HepG2 (cell line): ENCODE measurements around the gene UGT1A7. TPM values are rescaled to one million over a fixed set of nuclear protein-coding genes. Genes with fewer than 3 reads are reported as not detected.

ENCODE experiments used
- ATAC-seq: fragments of 200-7000 bp; cut with Tn5 transposase; 3 replicates; pipeline ENCODE4 v1.9.1; 2020; ENCODE audit warnings: mild to moderate bottlenecking, moderate library complexity
- BruUV-seq: library from RNA; stranded (reverse); fragments of 400-500 nt; replicated peaks from 2 replicates; lab custom pipeline; 2021; lab: Mats Ljungman, UMichigan
- CTCF ChIA-PET: fragments of 300-600 bp; formaldehyde crosslinking; extraction: SDS; loops from one replicate; lab custom pipeline; 2021; ENCODE audit warnings: low total read pairs, inconsistent platforms, low intra/inter-chr PET ratio; lab: Yijun Ruan, JAX
- POLR2A ChIA-PET: fragments of 350-600 bp; sonication (Branson Sonifier 250); formaldehyde crosslinking; loops from one replicate; lab custom pipeline; 2020; ENCODE audit warnings: antibody characterized with exemption, inconsistent platforms; lab: Yijun Ruan, JAX
- DNase-seq: peaks from one replicate; pipeline ENCODE4 v3.0.0-alpha.2; 2015; ENCODE audit warnings: low spot score
- FAIRE-seq: peaks from 3 replicates; lab custom pipeline; 2011; peaks lifted over from hg19 to GRCh38; lab: Jason Lieb, UNC
- H2AFZ ChIP-seq: one replicate; pipeline ENCODE4 v1.6.1; 2011; ENCODE audit warnings: low read length, inconsistent platforms
- H3K27ac ChIP-seq: fragments of 300-600 bp; 3 replicates; pipeline ENCODE4 v1.8.0; 2011; ENCODE audit warnings: mixed run types, mild to moderate bottlenecking, mixed read lengths, low read length, inconsistent platforms; ENCODE audit not compliant: insufficient read depth; ENCODE audit errors: extremely low read length
- H3K27me3 ChIP-seq, 2 experiments: fragments of 200-600 bp in 1 of 2; 2 replicates in 1 of 2; 3 replicates in 1 of 2; pipeline versions ENCODE4 v1.6.0 to v1.8.0; 2011; ENCODE audit warnings: low read length in 2 of 2, mild to moderate bottlenecking in 2 of 2, moderate library complexity in 2 of 2, inconsistent platforms in 1 of 2; ENCODE audit not compliant: insufficient read depth in 2 of 2, control insufficient read depth in 1 of 2
- H3K36me3 ChIP-seq, 2 experiments: fragments of 200-600 bp in 1 of 2; replicated peaks in 1 of 2; 2 replicates in 1 of 2; 3 replicates in 1 of 2; pipeline versions ENCODE4 v1.5.1 to v1.8.0; 2011; ENCODE audit warnings: low read length in 2 of 2, inconsistent platforms in 1 of 2; ENCODE audit not compliant: insufficient read depth in 2 of 2, control insufficient read depth in 1 of 2
- H3K4me1 ChIP-seq: 2 replicates; pipeline ENCODE4 v1.5.1; 2012; ENCODE audit warnings: low read length, inconsistent platforms; ENCODE audit not compliant: insufficient read depth
- H3K4me2 ChIP-seq: 2 replicates; pipeline ENCODE4 v1.6.0; 2011; ENCODE audit warnings: low read depth, low read length, inconsistent platforms
- H3K4me3 ChIP-seq, 3 experiments: fragments of 200-600 bp in 1 of 3; sonication (generic), shearing (Covaris generic) in 1 of 3; replicated peaks in 1 of 3; 2 replicates each; pipeline ENCODE4 v1.5.1; 2011 to 2016; ENCODE audit warnings: low read length in 3 of 3, inconsistent platforms in 2 of 3, low read depth in 2 of 3, mild to moderate bottlenecking in 2 of 3, control low read depth in 1 of 3, mixed read lengths in 1 of 3; ENCODE audit not compliant: insufficient read depth in 1 of 3
- H3K79me2 ChIP-seq: one replicate; pipeline ENCODE4 v1.6.1; 2011; ENCODE audit warnings: low read length, inconsistent platforms; ENCODE audit not compliant: insufficient read depth
- H3K9ac ChIP-seq: 2 replicates; pipeline ENCODE4 v1.6.0; 2011; ENCODE audit warnings: mild to moderate bottlenecking, low read depth, low read length, inconsistent platforms; ENCODE audit not compliant: insufficient read depth
- H3K9me3 ChIP-seq: 2 replicates; pipeline ENCODE4 v1.5.1; 2012; ENCODE audit warnings: mild to moderate bottlenecking, low read length
- H4K20me1 ChIP-seq: 2 replicates; pipeline ENCODE4 v1.6.0; 2011; ENCODE audit warnings: inconsistent platforms, mild to moderate bottlenecking, low read length, moderate library complexity; ENCODE audit not compliant: insufficient read depth
- GATA4 ChIP-seq: sonication (generic); IDR thresholded peaks from 2 replicates; pipeline ENCODE4 v1.6.1; 2016; ENCODE audit warnings: antibody characterized with exemption, low read depth, borderline replicate concordance
- MBNL3 ChIP-seq: fragments of 250-450 bp; sonication (Bioruptor Pico); conservative IDR thresholded peaks from 2 replicates; pipeline ENCODE4 v1.8.0; 2022; ENCODE audit warnings: mild to moderate bottlenecking, inconsistent platforms
- RAD21 ChIP-seq: fragments of 450-650 bp; formaldehyde crosslinking; IDR thresholded peaks from 2 replicates; pipeline ENCODE4 v1.5.0; 2020; ENCODE audit warnings: mild to moderate bottlenecking
- TEF ChIP-seq: sonication (generic); formaldehyde crosslinking; IDR thresholded peaks from 2 replicates; pipeline ENCODE4 v1.5.0; 2020; ENCODE audit warnings: missing genetic modification reagents
- THYN1 ChIP-seq: sonication (generic); formaldehyde crosslinking; IDR thresholded peaks from 2 replicates; pipeline ENCODE4 v1.8.1; 2023; ENCODE audit warnings: low read depth, mild to moderate bottlenecking, moderate library complexity, missing genetic modification reagents, borderline replicate concordance
- TOE1 ChIP-seq: sonication (generic); formaldehyde crosslinking; IDR thresholded peaks from 2 replicates; pipeline ENCODE4 v1.4.0; 2020; ENCODE audit warnings: mild to moderate bottlenecking, missing genetic modification reagents
- ZNF318 ChIP-seq: sonication (generic); formaldehyde crosslinking; IDR thresholded peaks from 2 replicates; pipeline ENCODE4 v1.4.0; 2020; ENCODE audit warnings: mild to moderate bottlenecking, missing genetic modification reagents
- ZNF503 ChIP-seq: sonication (generic); formaldehyde crosslinking; IDR thresholded peaks from 2 replicates; pipeline ENCODE4 v1.4.0; 2020; ENCODE audit warnings: missing genetic modification reagents
- WGBS: methylation state at CpG from one replicate; pipeline ENCODE4 v1.1.6; 2017; ENCODE audit warnings: low lambda C conversion rate; 5-methylcytosine and 5-hydroxymethylcytosine counted together
- in situ Hi-C: cut with HindIII; loops from 2 replicates; pipeline ENCODE4 v1.10.0; 2017; ENCODE audit warnings: low pct_unique_long_range_greater_than_20kb; ENCODE audit not compliant: extremely low pct_ligation_motif_present
- intact Hi-C: fragments of 100-400 bp; cut with micrococcal nuclease; formaldehyde crosslinking; loops from one replicate; pipeline ENCODE4 v1.10.0; 2022; ENCODE audit not compliant: unreplicated experiment
- polyA plus RNA-seq, 8 experiments: library from polyadenylated mRNA; depleted of rRNA in 3 of 8; stranded (reverse) in 7 of 8; unstranded in 1 of 8; fragments of >200 nt; fragmentation: Illumina TruSeq in 4 of 8; extraction: Trizol in 4 of 8; gene quantifications; 2 replicates each; pipeline versions ENCODE4 v1.2.1 to v1.2.3, GENCODE V29; 2011 to 2016; ENCODE audit warnings: low read depth in 4 of 8, missing spikeins in 1 of 8, mixed read lengths in 1 of 8; ENCODE audit not compliant: insufficient read depth in 1 of 8
- total RNA-seq, 5 experiments: library from RNA; depleted of rRNA; stranded (reverse); fragments of >200 nt; fragmentation: Illumina TruSeq; extraction: Trizol; gene quantifications; 2 replicates each; pipeline ENCODE4 v1.2.3, GENCODE V29; 2016; ENCODE audit warnings: low read depth in 1 of 5

UGT1A7 gene
- total and polyA plus RNA-seq, 2 of the 13 experiments (the other 11 are each of a cell fraction or from before 2014, with no cell fraction given): not detected

- no peak for FAIRE-seq
- ATAC-seq: no peak
- no peak for TF ChIP-seq TEF (CRISPR knock-in tag)
- no peak for TF ChIP-seq GATA4
- BruUV-seq: no TSS peak
- Histone ChIP-seq H3K27me3 (peaks cover 8 to 34% of the 10 kb centered on the region in 2 experiments), H3K36me3 (no peaks in the 10 kb centered on the region), H2AFZ (no peak overlapping the region), H4K20me1 (no peaks in the 10 kb centered on the region), H3K4me2 (no peak overlapping the region), H3K9ac (no peak overlapping the region), H3K4me3 (no peak overlapping the region), H3K9me3 (no peaks in the 10 kb centered on the region), H3K79me2 (no peaks in the 10 kb centered on the region), H3K27ac (no peak overlapping the region), H3K4me1 (peaks cover 23% of the 10 kb centered on the region)
- WGBS: 40% methylated on average over 3 of the region's 3 CpGs
- DNase-seq: no peak
- POLR2A ChIA-PET: no interaction called here
- CTCF ChIA-PET: no interaction called here
- intact Hi-C loops: no loop called here
- in situ Hi-C loops: no loop called here
These were observed 139.5 kb downstream of the UGT1A7 start for GRCh38 chr2:233821196-233821595.

GRCh38 chr2:233821709-233822100 lies 140.0 kb downstream of the UGT1A7 start:
- no peak overlapping the region for H3K4me3 ChIP-seq
- CTCF ChIA-PET: no interaction called here
- H3K9ac ChIP-seq: no peak overlapping the region
- intact Hi-C loops: no loop called here
- peaks cover 21% of the 10 kb centered on the region for H3K4me1 ChIP-seq
- H3K27ac ChIP-seq: no peak overlapping the region
- H3K79me2 ChIP-seq: no peaks in the 10 kb centered on the region
- no peak overlapping the region for H3K4me2 ChIP-seq
- BruUV-seq: no TSS peak
- no peak for DNase-seq
- in situ Hi-C loops: no loop called here
- no peak for FAIRE-seq
- H3K36me3 ChIP-seq: no peaks in the 10 kb centered on the region
- peaks cover 8 to 29% of the 10 kb centered on the region in 2 experiments for H3K27me3 ChIP-seq
- POLR2A ChIA-PET: no interaction called here
- no peak overlapping the region for H2AFZ ChIP-seq
- H4K20me1 ChIP-seq: no peaks in the 10 kb centered on the region
- 84% methylated on average over 5 of the region's 8 CpGs for WGBS
- ATAC-seq: no peak
- no peaks in the 10 kb centered on the region for H3K9me3 ChIP-seq
- TF ChIP-seq MBNL3 (no peak), RAD21 (CRISPR knock-in tag) (no peak), ZNF503 (CRISPR knock-in tag) (no peak), THYN1 (no peak), TOE1 (no peak), ZNF318 (no peak)
